ENCODE results near the gene CREBZF. TPM values are rescaled to one million over a fixed set of nuclear protein-coding genes. Genes with fewer than 3 reads are reported as not detected.

CREBZF gene
- total and polyA plus RNA-seq, 9 of the 15 experiments (the other 6 are each of a cell fraction or from before 2014, with no cell fraction given): 7.2 to 70.2 (median 40.5) TPM

- Histone ChIP-seq H4K20me1 (replicated peaks; ENCODE audit: control insufficient read depth, insufficient read depth, low read length) (no peaks in the 10 kb centered on the region), H3K79me2 (ENCODE audit: control insufficient read depth, insufficient read depth, low read length) (no peaks in the 10 kb centered on the region), H3K27ac (ENCODE audit: extremely low read depth, low read depth, low read length) (no peak overlapping the region), H3K4me2 (ENCODE audit: insufficient read depth, low read length) (no peak overlapping the region), H3K27me3 (ENCODE audit: control insufficient read depth in 2 of 2, insufficient read depth in 2 of 2, low read length in 2 of 2) (no peaks in the 10 kb centered on the region; a peak in 1 of 5 replicates), H2AFZ (ENCODE audit: low read depth, low read length) (no peak overlapping the region), H3K9ac (ENCODE audit: insufficient read depth in 1 of 2, low read depth in 2 of 2, low read length in 2 of 2) (no peak overlapping the region), H3K9me3 (replicated peaks; ENCODE audit: control insufficient read depth, insufficient read depth, low read depth, low read length) (no peaks in the 10 kb centered on the region), H3K36me3 (ENCODE audit: control insufficient read depth, insufficient read depth, low read length) (no peaks in the 10 kb centered on the region), H3K4me3 (no peak overlapping the region), H3K9me1 (ENCODE audit: control insufficient read depth, insufficient read depth, low read length) (no peaks in the 10 kb centered on the region), H3K4me1 (replicated peaks in 1 of 2; ENCODE audit: control insufficient read depth in 2 of 2, insufficient read depth in 2 of 2, low read length in 2 of 2) (no peaks in the 10 kb centered on the region)
- in situ Hi-C loops (cut with MboI): no loop called here
- ATAC-seq (no peak), FAIRE-seq (no peak), DNase-seq (ENCODE audit: extremely low read depth in 1 of 4, low spot score in 3 of 4) (no peak)
- CTCF ChIA-PET (ENCODE audit: low intra/inter-chr PET ratio): no interaction called here
- intact Hi-C loops (cut with micrococcal nuclease): no loop called here
- no TSS peak for BruUV-seq (replicated peaks)
- POLR2A ChIA-PET: no interaction called here
- WGBS (ENCODE audit: insufficient coverage, low coverage, missing lambda C conversion rate): 0% methylated on average over 3 of the region's 3 CpGs
- TF ChIP-seq ZNF318 (IDR thresholded peaks at IDR 0.05; ENCODE audit: borderline replicate concordance in 1 of 2, low read depth in 1 of 2) (no peak), ZNF277 (CRISPR knock-in tag; IDR thresholded peaks at IDR 0.05; ENCODE audit: borderline replicate concordance) (no peak), ETV5 (CRISPR knock-in tag; IDR thresholded peaks at IDR 0.05; ENCODE audit: low read depth) (no peak), CCNT2 (IDR thresholded peaks at IDR 0.05; ENCODE audit: borderline replicate concordance, extremely low read depth, insufficient read length, low read depth, low read length) (no peak), TEAD2 (tag; IDR thresholded peaks at IDR 0.05) (no peak), EP300 (IDR thresholded peaks at IDR 0.05; ENCODE audit: low read length) (no peak), E2F4 (CRISPR knock-in tag; IDR thresholded peaks at IDR 0.05; ENCODE audit: low read depth) (no peak), BCL6 (CRISPR knock-in tag; IDR thresholded peaks at IDR 0.05) (no peak), ARHGAP35 (IDR thresholded peaks at IDR 0.05; ENCODE audit: partially characterized antibody) (no peak), SMARCC2 (IDR thresholded peaks at IDR 0.05; ENCODE audit: low read depth) (no peak), RB1 (IDR thresholded peaks at IDR 0.05; ENCODE audit: low read depth) (no peak), PML (IDR thresholded peaks at IDR 0.05; ENCODE audit: low read length) (no peak)
Observed at GRCh38 chr11:85712953-85713352, 48.0 kb upstream of the CREBZF start.

All from K562 (cell line).